ENCODE measurements around the gene HEPACAM2. TPM values are rescaled to one million over a fixed set of nuclear protein-coding genes. Genes with fewer than 3 reads are reported as not detected.

The HEPACAM2 gene
- total RNA-seq, 1 donor from 2014 or later, result not detected

DNA sequence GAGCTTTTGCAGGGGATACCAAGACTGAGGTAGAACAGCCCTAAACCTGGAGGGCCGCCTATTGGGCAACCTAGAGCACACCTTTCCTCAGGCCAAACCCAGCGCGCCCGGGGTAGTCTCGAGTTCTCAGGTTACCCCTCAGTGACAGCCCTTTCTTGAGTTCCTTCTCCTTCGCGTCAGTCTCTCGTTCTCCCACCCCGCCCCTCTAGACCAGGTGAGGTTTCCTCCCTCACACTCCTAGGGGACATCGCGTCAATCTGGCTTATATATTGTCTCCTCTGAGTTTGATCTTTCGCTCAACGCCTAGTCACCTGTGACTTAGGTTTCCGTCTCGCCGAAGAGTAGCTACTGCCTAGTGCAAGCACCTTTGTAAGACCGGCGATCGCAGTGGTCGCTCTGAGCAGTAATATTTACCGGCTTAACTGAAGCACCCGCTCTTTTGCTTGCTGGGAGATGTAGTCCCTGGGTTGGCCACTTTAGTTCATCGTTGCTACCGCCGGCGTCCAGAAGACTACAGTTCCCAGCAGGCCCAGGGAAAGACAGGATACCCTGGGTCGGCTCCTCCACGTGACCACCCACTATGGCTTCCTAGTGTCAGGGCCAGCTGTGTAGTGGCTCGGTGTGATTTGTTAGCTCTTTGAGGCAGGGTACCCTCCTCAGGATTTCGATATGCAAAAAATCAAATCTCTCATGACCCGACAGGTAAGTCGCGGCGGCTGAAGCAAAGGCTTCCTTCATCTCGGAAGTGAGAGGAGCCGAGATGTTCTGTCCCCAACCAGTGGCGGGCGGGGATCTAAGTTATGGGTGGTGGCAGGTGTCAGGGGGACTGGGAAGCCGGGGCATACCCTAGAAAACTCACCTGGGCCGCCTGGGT lies 5.8 kb upstream of the HEPACAM2 start, which contains the start of gene VPS50:
VPS50 (plus strand) TSS at position 568 of the 874 bp plus-strand sequence; CDS start at position 670, 102 bp downstream.
- Mint-ChIP-seq H3K4me1 (ENCODE audit: low read depth) (peaks cover 13% of the 10 kb centered on the region), H3K27ac (peak within 1 kb of the TSS; percentile 85), H3K9me3 (no peaks in the 10 kb centered on the region), H3K36me3 (ENCODE audit: low read depth) (no peaks in the 10 kb centered on the region), H3K4me3 (ENCODE audit: low read depth) (peak within 1 kb of the TSS; percentile 96), H3K27me3 (ENCODE audit: low read depth) (peaks cover 4% of the 10 kb centered on the region)
- DNase-seq (ENCODE audit: low spot score), result peak; percentile 89
- intact Hi-C loops (cut with micrococcal nuclease), result loop anchor here (1.0 to 10.0 kb wide), 10 partner anchors 70 to 985 kb away; partner anchors contain the start of genes ANKIB1, BET1, CDK6 and FAM133B

DNA sequence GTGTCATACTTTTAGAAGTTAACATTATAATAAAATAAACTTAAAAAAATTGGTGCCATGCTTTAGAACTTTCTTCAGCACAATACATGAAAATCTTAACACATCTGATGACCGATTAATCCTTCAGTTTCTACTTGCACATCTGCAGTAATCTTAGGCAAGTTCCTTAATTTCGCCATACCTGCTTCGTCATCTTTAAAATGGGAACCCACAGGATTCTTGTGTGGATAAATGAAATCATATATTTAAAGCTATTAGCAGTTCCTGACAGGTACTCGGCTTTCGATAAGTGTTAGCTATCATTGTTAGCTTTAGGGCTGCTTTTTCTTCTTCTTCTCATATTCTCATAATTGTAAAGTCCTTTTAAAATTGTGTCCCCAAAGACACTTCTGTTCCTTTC lies 5.0 kb upstream of the HEPACAM2 start:
- Mint-ChIP-seq H3K9me3 (no peaks in the 10 kb centered on the region), H3K4me1 (ENCODE audit: low read depth) (peaks cover 13% of the 10 kb centered on the region), H3K27ac (no peak overlapping the region), H3K27me3 (ENCODE audit: low read depth) (peaks cover 6% of the 10 kb centered on the region), H3K36me3 (ENCODE audit: low read depth) (no peaks in the 10 kb centered on the region), H3K4me3 (ENCODE audit: low read depth) (peak overlapping the region; percentile 96)
- intact Hi-C loops (cut with micrococcal nuclease), result loop anchor here (5.0 to 10.0 kb wide), 5 partner anchors 69 to 984 kb away; partner anchors contain the start of genes ANKIB1, BET1, FAM133B and KRIT1
- DNase-seq (ENCODE audit: low spot score), result no peak

DNA sequence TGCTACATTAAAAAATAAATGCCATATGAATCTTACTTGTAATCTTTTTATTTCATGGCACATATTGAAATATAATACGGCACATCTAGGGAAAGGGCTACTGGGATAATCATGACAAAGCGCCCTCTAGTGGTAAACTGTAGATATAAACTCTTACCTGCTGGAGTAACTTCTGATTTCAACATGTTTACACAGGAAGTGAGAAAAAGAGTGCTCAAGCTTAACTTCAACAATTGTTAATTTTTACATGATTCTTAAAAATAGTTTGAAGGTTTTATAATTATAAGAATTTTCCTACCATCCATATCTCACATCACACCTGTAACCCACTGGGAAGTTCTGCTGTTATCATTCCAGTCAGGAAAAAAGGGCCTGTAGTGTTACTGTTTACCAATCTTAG lies 2.0 kb upstream of the HEPACAM2 start:
- H3K9me3 Mint-ChIP-seq, result no peaks in the 10 kb centered on the region
- no peak for DNase-seq (ENCODE audit: low spot score)

DNA sequence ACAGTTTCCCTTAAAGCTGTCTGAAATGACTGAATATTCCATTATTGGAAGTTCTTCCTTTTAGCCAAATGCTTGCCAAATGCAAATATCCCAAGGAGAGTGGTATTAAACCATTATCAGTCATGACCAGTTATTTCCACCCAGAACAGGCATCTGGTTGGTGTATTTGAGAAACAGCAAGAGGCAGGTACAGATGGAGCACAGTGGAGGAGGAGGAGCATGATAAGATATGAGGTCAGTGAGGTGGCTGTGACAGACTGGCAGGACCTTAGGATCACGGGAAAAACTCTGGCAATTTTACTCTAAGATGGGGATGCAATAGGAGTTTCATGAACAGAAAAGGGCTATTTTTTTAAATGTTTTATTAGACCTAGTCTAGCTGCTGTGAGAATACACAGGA lies 6.4 kb downstream of the HEPACAM2 start:
- intact Hi-C loops (cut with micrococcal nuclease), result loop anchor here (1.0 kb wide), 1 partner anchor 26 kb away; no protein-coding TSS in a partner anchor
- no peak for DNase-seq (ENCODE audit: low spot score)
- Mint-ChIP-seq H3K4me3 (ENCODE audit: low read depth) (no peak overlapping the region), H3K27me3 (ENCODE audit: low read depth) (peaks cover 34% of the 10 kb centered on the region), H3K9me3 (no peaks in the 10 kb centered on the region), H3K36me3 (ENCODE audit: low read depth) (no peaks in the 10 kb centered on the region), H3K4me1 (ENCODE audit: low read depth) (no peaks in the 10 kb centered on the region), H3K27ac (no peak overlapping the region)

More for the DNA sequence above, 2.0 kb upstream of the HEPACAM2 start:
- H3K27me3 Mint-ChIP-seq (ENCODE audit: low read depth), result peaks cover 19% of the 10 kb centered on the region
- no peak overlapping the region for H3K4me3 Mint-ChIP-seq (ENCODE audit: low read depth)
- no peak overlapping the region for H3K27ac Mint-ChIP-seq
- H3K4me1 Mint-ChIP-seq (ENCODE audit: low read depth), result peaks cover 13% of the 10 kb centered on the region
- H3K36me3 Mint-ChIP-seq (ENCODE audit: low read depth), result no peaks in the 10 kb centered on the region
- intact Hi-C loops (cut with micrococcal nuclease), result loop anchor here (1.0 to 2.0 kb wide), 2 partner anchors 112 to 136 kb away; partner anchors contain the start of gene SAMD9

DNA sequence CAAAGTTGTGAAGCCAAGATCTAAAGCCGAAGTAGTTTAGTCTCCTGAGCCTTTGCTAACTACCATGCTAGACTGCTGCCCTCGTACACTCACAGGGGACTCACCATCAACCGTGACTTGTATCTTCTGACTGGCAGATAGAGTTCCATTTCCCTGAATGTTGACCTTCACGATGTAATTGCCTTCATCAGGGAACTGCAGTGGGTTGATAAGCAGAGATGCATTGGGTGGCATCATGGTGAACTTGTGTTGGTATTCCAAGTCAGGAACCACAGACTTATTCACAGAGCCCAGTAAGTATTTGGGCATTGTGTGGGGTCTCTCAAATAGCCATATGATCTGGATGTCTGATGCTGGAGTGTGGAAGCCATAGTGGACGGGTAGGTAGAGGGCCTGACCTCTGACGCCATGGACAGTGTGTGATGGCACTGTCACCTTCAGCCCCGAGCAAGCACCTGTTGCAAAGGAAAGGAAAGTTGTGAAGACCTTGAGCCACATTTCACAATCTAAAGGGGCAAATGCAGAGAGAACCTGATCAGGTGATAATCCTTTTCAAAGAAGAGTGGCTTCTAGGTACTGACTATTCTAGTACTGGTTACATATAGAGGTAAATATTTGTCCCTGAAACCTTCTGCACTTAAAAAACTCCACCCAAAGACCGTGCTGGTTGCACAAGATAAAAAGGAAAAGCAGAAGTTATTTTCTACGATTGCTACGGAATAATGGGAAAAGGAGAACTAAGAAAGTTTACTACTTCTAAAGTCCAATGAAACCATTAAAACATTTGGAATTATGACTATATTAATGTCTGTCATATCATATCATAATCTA lies 7.1 kb downstream of the HEPACAM2 start:
- no peak overlapping the region for H3K27ac Mint-ChIP-seq
- intact Hi-C loops (cut with micrococcal nuclease), result no loop called here

DNA sequence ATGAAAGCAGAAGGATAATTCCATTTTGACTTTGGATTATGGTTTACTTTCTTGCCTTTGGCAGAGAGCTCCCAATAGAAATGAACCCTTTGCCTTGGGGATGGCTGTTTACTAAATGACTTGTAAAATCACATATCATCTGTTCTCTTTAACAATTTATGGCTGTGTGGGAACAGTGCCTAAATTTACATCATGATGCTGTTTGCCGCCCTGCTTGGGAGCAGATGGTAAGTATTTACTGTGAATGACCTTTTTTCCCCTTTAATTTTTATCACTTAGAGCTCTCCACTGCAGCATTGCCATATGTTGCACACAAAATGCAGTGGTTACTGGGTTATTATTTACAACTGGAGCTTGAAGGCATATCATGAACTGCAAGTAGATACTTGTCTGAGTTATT lies 13.4 kb downstream of the HEPACAM2 start:
- no peak for DNase-seq (ENCODE audit: low spot score)
- H3K4me3 Mint-ChIP-seq (ENCODE audit: low read depth), result no peak overlapping the region
- H3K4me1 Mint-ChIP-seq (ENCODE audit: low read depth), result no peaks in the 10 kb centered on the region
- no peak overlapping the region for H3K27ac Mint-ChIP-seq
- H3K27me3 Mint-ChIP-seq (ENCODE audit: low read depth), result peaks cover 57% of the 10 kb centered on the region
- intact Hi-C loops (cut with micrococcal nuclease), result no loop called here
- no peaks in the 10 kb centered on the region for H3K36me3 Mint-ChIP-seq (ENCODE audit: low read depth)
- H3K9me3 Mint-ChIP-seq, result no peaks in the 10 kb centered on the region

More for the DNA sequence above, 7.1 kb downstream of the HEPACAM2 start:
- Mint-ChIP-seq H3K9me3 (no peaks in the 10 kb centered on the region), H3K4me3 (ENCODE audit: low read depth) (no peak overlapping the region), H3K36me3 (ENCODE audit: low read depth) (no peaks in the 10 kb centered on the region), H3K27me3 (ENCODE audit: low read depth) (peaks cover 35% of the 10 kb centered on the region), H3K4me1 (ENCODE audit: low read depth) (no peaks in the 10 kb centered on the region)
- no peak for DNase-seq (ENCODE audit: low spot score)

DNA sequence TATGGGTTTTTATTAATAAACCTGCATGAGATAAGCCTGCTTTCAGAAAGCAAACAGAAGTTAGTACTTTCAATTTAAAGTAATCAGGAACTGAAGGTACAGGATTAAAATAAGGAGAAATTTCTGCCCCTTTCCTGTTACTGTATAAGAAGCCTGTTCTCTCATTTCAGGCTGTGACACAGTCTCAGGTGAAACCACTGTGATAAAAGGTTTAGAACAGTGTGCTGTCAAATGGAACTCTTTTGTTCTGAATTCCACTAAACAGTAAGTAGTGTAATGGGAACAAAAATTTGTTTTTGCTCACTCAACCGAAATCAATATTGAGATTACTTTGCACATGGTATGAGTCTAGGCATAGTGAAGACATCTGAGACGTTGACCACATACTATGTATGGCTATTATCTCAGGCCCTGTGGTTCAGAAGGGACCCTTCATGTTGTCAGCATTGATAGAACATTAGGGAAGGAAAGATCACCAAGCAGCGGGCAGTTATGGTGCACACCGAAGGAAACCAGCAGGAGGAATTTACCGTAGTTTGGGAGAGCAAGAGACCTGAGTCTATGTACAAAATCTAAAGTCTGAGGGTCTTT lies 14.9 kb downstream of the HEPACAM2 start:
- Mint-ChIP-seq H3K27me3 (ENCODE audit: low read depth) (peaks cover 59% of the 10 kb centered on the region), H3K9me3 (no peaks in the 10 kb centered on the region)

DNA sequence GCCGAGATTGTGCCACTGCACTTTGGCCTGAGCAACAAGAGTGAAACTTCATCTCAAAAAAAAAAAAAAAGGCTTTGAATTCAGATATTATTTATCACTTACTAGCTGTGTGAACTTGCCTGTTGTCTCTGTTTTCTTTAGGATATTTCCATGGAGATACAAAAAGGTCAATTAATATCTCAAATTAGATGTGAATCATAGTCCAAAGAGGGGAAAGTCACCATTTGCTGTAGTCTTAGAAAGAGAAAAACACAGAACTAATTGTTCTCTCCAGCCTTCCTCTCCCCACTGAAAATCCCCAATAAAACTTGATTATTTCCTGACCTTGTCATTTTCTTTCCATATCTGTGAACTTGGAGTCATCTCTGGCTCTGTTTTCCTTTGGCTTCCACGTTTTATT lies 21.2 kb downstream of the HEPACAM2 start:
- Mint-ChIP-seq H3K27ac (no peak overlapping the region), H3K4me1 (ENCODE audit: low read depth) (no peaks in the 10 kb centered on the region), H3K4me3 (ENCODE audit: low read depth) (no peak overlapping the region), H3K36me3 (ENCODE audit: low read depth) (no peaks in the 10 kb centered on the region), H3K9me3 (no peaks in the 10 kb centered on the region), H3K27me3 (ENCODE audit: low read depth) (peaks cover 44% of the 10 kb centered on the region)
- DNase-seq (ENCODE audit: low spot score), result no peak
- intact Hi-C loops (cut with micrococcal nuclease), result no loop called here

More for the DNA sequence above, 14.9 kb downstream of the HEPACAM2 start:
- Mint-ChIP-seq H3K4me1 (ENCODE audit: low read depth) (no peaks in the 10 kb centered on the region), H3K27ac (no peak overlapping the region), H3K36me3 (ENCODE audit: low read depth) (no peaks in the 10 kb centered on the region), H3K4me3 (ENCODE audit: low read depth) (no peak overlapping the region)
- DNase-seq (ENCODE audit: low spot score), result no peak
- intact Hi-C loops (cut with micrococcal nuclease), result no loop called here

DNA sequence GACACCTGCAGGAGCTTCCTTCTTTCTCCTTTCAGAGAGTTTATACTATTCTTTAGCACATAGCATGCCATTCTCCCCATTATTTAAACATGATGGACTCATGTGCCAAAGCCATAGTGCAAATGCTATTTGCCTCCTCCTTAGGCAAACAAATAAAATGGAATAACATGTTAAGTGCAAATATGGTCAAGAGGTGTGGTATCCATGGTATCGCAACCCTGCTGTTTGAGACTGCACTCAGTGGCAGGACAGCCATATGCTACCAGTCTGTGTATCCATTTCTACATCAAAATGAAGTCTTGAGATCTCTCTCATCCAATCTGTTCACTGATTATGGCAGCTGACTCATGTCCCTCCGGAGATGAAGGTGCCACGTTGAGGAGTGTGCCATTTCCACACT lies 22.8 kb downstream of the HEPACAM2 start:
- peaks cover 51% of the 10 kb centered on the region for H3K27me3 Mint-ChIP-seq (ENCODE audit: low read depth)
- intact Hi-C loops (cut with micrococcal nuclease), result no loop called here

DNA sequence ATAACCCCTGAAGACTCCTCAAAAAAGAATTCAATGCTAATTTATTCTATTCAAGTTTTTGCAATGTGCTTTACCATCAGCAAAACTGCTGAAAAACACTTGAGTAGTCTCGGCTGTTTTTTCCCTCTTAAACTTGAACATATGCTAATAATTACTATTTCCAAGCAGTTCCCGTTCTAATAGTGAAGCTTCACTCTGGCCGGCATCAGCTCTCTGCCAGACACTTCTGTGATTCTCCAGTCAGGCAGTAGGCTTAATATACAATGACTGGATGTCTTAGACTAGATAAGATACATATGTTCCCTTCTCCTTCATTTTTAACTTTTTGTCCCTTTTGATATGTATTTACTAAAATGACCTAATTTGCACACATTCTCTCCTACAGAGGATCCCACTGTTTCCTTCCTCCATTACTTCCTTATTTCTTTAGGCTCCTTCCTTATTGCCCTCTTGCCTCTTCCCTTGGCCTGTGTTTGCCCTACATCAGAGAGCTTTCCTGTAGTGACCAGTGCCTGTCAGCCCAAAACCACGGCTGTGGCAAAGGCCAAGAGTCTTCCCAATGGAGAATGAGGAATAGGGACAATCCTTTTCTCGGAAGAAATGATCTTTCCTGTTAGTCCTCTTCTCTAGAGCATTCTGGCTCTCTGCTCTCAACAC lies 23.5 kb downstream of the HEPACAM2 start:
- H3K4me1 Mint-ChIP-seq (ENCODE audit: low read depth), result no peaks in the 10 kb centered on the region
- no peak overlapping the region for H3K4me3 Mint-ChIP-seq (ENCODE audit: low read depth)
- DNase-seq (ENCODE audit: low spot score), result no peak
- H3K36me3 Mint-ChIP-seq (ENCODE audit: low read depth), result no peaks in the 10 kb centered on the region
- no peaks in the 10 kb centered on the region for H3K9me3 Mint-ChIP-seq
- intact Hi-C loops (cut with micrococcal nuclease), result no loop called here
- H3K27ac Mint-ChIP-seq, result no peak overlapping the region
- H3K27me3 Mint-ChIP-seq (ENCODE audit: low read depth), result peaks cover 48% of the 10 kb centered on the region

More for the DNA sequence above, 22.8 kb downstream of the HEPACAM2 start:
- H3K36me3 Mint-ChIP-seq (ENCODE audit: low read depth), result no peaks in the 10 kb centered on the region
- H3K9me3 Mint-ChIP-seq, result no peaks in the 10 kb centered on the region
- H3K4me1 Mint-ChIP-seq (ENCODE audit: low read depth), result no peaks in the 10 kb centered on the region
- no peak overlapping the region for H3K27ac Mint-ChIP-seq
- no peak overlapping the region for H3K4me3 Mint-ChIP-seq (ENCODE audit: low read depth)
- no peak for DNase-seq (ENCODE audit: low spot score)

DNA sequence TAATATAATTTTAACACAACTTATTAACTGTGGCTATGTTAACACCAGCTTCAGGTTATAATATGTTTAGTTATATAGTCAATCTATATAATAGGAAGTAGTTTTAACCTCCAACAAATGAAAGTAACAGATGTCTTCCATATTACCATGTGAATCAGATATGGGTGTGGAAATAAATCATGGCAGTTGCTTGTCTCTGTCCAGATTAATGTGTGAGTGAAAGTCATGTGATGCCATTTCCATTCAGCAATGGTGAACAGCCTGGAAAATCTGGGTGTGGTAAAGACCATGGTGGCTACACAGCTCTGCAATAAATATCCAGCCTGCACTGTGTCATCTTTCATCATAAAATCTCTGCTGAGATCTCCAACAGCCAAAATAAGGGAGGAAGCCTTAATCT lies 27.8 kb downstream of the HEPACAM2 start:
- no peak for DNase-seq (ENCODE audit: low spot score)
- no peak overlapping the region for H3K27ac Mint-ChIP-seq
- peaks cover 44% of the 10 kb centered on the region for H3K27me3 Mint-ChIP-seq (ENCODE audit: low read depth)
- intact Hi-C loops (cut with micrococcal nuclease), result no loop called here
- H3K4me3 Mint-ChIP-seq (ENCODE audit: low read depth), result no peak overlapping the region
- H3K9me3 Mint-ChIP-seq, result no peaks in the 10 kb centered on the region
- no peaks in the 10 kb centered on the region for H3K4me1 Mint-ChIP-seq (ENCODE audit: low read depth)
- no peaks in the 10 kb centered on the region for H3K36me3 Mint-ChIP-seq (ENCODE audit: low read depth)

DNA sequence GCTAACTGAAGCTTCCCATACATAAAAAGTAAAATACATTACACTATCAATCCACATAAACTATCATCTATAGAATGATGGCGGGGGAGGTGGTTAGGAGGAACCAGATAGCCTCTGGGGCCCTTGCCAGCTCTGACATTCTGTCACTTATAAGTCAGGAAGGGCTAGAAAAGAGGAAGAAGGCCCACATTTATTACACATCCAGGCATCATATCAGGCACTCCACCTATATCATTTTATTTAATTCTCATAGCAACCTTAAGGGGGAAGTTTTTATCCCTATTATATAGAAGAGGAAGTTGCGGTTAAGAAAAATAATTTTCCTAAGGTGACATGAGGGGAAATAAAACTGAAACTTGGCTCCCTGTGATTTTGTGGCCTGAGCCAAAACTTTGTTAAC lies 29.9 kb downstream of the HEPACAM2 start:
- peaks cover 45% of the 10 kb centered on the region for H3K27me3 Mint-ChIP-seq (ENCODE audit: low read depth)
- no peaks in the 10 kb centered on the region for H3K4me1 Mint-ChIP-seq (ENCODE audit: low read depth)
- intact Hi-C loops (cut with micrococcal nuclease), result no loop called here
- H3K4me3 Mint-ChIP-seq (ENCODE audit: low read depth), result no peak overlapping the region
- DNase-seq (ENCODE audit: low spot score), result no peak
- H3K36me3 Mint-ChIP-seq (ENCODE audit: low read depth), result no peaks in the 10 kb centered on the region
- H3K9me3 Mint-ChIP-seq, result no peaks in the 10 kb centered on the region
- H3K27ac Mint-ChIP-seq, result no peak overlapping the region
